HG03159 (cell line): ENCODE results near the gene GKN2.

Experiments used
- ATAC-seq: cut with Tn5 transposase; IDR thresholded peaks from one replicate; pipeline ENCODE4 v1.9.1; 2021; ENCODE audit warnings: mild to moderate bottlenecking, moderate library complexity; ENCODE audit not compliant: unreplicated experiment

The GKN2 gene, protein sequence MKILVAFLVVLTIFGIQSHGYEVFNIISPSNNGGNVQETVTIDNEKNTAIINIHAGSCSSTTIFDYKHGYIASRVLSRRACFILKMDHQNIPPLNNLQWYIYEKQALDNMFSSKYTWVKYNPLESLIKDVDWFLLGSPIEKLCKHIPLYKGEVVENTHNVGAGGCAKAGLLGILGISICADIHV

DNA sequence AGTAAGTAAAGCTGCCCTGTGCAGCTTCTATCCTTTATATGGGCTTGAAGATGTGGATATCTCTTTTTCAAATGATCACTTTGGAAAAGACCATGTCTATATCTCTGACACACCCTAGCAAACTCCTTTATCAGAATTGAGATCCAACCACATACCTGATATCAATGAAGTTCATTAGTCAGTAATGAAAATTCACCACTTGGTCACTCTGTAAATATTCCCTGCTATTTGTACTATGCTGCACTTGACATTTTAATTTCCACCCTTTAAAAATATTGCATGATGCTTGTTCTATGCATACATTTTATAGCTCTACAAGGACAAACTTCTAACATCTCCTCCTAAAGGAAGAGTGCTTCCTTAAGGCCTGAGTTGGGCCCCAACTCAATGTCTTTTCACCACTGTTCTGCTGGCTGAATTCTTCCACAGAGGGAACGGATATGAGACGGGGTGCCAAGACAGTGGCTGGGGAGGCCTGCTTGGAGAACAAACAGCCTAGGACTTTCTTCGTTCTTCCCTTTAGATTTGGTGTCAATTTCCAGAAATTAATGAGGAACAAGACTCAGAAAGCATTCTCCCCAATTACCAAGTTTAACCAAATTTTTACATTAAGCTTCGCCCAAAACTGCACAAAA is at the start of gene GKN2:
Gene GKN2 (minus strand): TSS at position 7 of the 635 bp plus-strand sequence. CDS start 32 bp downstream, outside the sequence.
- no peak for ATAC-seq

DNA sequence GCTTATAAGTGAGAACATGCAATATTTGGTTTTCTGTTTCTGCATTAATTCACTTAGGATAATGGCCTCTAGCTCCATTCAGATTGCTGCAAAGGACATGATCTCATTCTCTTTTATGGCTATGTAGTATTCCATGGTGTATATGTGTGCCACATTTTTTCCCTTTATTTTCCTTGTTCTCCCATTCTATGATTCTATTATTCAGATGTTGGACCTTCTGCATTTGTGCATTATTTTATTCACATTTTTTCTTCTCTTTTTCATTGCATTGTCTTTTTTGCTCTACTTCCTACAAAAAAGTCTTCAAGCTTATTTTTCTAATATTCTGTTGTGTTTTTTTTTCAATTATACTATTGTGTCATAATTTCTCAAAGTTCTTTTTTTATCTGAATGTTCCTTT is 49.2 kb upstream of the GKN2 start:
- ATAC-seq = no peak

DNA sequence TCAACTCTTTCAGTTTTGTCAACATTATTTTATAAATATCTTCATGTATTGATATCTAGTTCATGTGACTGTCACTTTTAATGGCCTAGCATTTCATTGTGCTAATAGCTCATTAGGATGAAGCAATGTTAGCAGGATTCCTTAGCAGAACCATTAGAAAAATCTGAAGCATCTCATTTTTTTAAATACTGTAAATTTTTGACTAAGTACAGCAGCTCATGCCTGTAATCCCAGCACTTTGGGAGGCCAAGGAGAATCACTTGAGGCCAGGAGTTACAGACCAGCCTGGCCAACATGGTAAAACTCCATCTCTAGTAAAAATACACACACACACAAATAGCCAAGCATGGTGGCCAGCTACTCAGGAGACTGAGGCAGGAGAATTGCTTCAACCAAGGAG is 44.7 kb upstream of the GKN2 start:
- ATAC-seq = no peak

DNA sequence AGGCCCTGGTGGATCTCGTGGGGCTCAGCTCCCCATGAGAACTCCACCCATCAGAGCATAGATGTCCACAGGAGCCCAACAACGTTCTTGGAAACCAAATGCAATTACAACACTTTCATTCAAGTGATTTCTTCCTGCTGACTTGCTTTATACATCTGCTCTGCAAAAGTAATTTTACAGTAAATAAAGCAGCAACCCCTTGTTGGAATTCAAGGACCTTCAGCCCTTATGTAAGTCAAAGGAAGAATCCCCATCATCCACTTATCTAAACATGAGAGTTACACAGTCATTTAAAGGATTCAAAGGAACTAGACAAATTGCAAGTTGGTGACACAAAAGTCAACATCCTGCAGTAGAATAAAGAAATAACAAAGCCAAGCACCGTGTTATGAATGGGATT is 43.2 kb upstream of the GKN2 start:
- no peak for ATAC-seq

DNA sequence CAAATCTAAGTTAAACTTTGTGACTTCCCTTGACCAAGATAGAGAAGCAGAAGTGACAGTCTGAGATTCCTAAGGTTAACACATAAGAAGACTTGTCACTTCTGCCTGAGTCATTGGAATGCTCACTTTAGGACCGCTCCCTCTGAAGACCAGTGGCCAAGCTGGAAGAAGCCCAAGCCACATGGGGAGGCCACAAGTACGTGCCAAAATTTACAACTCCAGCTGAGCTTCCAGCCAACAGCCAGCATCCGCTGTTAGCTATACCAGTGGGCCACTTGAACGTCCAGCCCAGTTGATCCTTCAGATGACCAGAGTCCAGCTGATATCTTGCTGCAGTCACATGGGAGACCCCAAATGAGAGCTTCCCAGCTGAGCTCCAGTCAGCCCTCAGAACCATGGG is 42.2 kb upstream of the GKN2 start:
- ATAC-seq = no peak

DNA sequence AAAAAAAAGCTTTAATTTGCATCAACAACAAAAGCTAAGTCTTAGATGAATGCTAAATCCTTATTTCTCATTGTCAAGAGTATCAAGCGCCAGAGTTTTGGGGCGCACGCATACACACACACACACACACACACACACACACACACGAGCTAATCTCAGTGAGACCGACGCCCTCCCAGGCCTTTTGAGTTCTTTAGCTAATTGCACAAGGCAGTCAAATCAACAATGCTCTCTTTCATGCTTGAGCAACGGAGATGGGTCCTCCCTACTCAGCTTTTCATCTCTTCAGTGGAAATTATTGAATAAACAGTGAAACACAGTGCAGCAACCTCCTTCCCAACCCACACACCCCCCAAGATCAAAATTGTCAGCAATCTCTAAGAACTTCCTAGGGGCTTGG is 41.0 kb upstream of the GKN2 start:
- ATAC-seq = no peak

DNA sequence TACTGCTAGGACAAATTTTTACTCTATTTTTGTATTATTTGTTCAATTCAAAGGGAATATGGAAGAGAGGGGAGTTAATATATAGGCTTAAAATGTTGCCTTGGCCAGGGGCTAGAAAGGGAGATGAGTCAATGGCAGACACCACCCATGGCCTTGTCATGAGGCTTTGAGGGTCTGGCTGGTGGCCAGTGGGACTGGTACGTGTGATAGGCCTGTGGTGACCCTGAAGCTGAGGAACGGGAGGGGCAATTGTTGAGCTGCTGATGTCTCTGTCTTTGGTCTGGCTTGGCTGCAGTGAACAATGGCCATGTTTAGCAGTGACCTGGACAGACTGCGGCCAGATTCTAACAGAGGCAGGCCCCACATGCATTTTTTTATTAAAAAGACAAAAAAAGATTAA is 40.2 kb upstream of the GKN2 start:
- no peak for ATAC-seq

DNA sequence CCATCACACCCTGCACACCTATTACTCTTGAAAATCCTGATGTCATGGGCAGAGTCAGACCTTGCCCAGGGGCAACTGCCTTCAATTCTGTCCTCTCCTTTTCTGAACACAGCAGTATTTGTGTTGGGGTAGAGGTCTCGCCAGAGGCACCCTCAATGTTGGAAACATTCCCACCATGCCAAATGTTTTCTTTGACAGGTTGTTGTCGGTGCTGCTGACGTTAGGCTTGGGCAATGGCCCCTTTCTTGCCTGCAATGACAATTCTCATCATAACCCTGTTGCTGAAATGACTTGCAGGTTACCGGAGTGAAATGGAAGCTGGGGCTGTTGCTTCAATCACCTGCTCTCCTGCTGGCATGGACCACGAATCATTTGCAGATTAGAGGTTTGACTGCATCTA is 39.6 kb upstream of the GKN2 start:
- no peak for ATAC-seq

DNA sequence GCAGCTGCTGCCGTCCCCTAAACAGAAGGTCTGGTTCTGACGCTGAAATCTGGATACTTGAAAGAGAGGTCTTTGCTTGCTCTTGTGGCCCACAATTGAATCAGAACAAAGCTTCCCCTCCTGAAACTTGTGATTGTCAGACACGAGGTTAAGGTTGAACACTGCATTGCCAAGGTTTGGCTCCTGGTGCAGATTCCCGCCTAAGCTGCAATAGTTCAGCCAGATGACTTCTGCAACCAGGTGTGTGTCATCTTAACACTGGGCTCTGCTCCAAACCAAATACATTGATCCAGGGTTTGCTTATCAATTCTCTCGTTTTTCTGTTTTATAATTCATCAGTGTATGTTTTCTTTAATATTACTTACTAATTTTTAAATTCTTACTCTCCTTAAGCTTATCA is 36.3 kb upstream of the GKN2 start:
- ATAC-seq = no peak

DNA sequence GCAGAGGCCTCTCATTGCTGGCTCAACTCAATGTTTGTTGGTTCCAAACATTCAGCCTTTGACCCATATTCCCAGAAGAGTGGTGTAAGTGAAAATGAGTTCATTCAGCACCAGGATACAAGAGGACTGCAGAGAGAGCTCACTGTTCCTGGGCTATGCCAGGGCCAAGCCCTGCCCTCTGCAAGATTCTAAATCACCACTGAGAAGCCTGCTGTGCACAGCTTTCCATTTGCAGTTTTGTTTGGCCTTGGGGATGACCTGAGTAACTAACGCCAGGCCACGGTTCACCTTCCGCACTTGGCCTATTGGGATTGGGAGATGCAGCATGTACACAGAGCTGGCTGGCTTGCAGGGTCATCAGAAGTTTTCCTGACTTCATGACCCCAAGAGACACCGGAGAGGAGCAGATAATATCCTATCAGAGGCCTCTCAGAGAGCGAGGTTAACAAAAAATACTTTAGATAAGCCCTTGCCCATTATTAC is 34.4 kb upstream of the GKN2 start:
- ATAC-seq = no peak

DNA sequence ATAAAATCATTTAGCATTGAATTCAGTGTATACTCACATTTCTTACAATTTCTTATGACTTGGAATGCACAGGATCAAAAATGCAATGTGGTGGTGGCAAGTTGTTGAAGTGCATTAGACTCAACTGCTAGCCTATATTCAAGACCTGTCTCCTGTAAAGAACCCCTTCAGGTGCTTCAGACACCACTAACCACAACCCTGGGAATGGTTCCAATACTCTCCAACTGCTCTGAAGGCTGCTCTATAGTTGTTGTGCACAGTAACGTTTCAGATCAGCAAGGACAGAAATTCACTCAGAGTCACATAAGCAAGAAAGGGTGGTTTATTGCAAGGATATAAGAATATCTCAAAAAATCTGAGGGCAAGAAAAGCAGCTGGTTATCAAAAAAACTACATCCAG is 28.3 kb upstream of the GKN2 start:
- ATAC-seq = no peak

DNA sequence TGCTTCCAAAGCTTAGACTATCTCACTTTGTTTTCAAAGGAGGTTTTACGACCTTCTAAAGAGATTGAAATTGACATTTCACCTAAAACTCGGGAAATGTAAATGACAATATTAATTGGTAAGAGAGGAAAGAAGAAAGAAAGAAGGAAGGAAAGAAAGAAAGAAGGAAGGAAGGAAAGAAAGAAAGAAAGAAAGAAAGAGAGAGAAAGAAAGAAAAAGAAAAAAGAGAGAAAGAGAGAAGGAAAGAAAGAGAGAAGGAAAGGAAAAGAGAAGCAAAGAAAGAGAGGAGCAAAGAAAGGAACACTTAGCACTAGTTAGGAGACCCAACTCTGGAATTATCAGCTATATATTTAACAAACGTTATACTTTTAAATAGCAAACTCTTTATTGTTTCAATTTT is 25.4 kb upstream of the GKN2 start:
- ATAC-seq = no peak

DNA sequence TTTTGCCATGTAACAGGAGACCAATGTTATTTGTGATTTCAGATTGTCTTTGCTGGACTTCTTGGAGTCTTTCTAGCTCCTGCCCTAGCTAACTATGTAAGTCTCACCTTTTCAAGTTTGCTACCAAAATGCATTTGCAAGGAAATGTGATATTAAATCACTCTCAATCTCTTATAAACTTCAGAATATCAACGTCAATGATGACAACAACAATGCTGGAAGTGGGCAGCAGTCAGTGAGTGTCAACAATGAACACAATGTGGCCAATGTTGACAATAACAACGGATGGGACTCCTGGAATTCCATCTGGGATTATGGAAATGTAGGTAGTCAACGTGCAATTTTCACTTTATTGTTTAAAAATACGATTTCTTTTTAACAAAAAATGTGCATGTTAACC is 24.8 kb upstream of the GKN2 start:
- no peak for ATAC-seq

DNA sequence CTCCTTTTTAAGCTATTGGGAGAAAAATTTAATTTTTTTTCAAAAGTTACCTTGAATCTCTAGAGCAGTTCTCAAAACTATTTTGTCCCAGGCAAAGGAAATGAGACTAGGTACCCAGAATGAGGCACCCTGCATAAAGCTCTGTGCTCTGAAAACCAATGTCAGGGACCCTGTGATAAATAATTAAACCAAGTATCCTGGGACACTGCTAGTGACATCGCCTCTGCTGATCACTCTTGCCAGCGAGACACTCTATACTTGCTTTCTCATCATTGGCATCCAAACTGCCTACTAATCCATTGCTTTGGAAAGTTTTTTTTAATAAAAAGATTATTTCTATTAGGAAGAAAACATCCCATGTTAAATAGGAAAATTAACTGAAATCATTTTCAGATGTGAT is 23.2 kb upstream of the GKN2 start:
- no peak for ATAC-seq

DNA sequence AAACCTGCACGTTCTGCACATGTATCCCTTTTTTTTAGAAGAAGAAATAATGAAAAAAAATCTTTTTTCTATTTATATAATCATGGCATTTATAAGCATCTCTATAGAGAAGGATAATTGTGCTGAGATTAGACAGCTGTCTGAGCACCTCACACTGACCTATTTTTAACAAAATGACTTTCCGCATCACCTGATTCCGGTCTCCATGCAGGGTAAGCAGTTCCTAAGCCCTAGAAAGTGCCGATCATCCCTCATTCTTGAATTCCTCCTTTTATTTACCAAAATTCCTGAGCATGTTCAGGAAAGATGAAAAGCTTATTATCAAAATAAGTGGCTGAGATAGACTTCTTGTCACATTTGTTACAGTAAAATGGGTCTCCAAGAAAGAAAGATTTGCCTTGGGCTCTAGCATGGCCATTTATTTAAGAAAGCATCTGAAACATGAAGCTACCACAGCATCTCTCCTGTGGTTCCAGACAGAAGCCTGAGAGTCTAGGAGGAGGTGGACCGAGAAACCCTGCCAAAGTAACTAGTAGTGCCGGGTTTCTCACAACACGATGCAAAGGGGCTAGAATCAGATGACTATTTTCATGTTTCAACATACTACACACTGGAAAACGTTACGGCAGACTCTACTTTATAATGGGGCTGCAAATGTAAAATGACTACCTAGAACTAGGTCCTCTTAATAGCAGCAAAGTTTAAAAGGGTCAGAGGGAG is 22.4 kb upstream of the GKN2 start:
- no peak for ATAC-seq

DNA sequence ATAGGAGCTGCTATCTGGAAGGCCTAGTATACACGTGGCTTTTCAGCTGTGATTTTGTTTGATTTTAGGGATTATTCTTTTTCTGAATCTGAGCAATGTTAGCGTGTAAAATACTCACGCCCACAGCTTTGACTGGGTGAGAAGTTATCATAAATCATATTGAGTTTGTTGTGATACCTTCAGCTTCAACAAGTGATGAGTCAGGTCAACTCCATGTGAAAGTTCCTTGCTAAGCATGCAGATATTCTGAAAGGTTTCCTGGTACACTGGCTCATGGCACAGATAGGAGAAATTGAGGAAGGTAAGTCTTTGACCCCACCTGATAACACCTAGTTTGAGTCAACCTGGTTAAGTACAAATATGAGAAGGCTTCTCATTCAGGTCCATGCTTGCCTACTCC is 21.6 kb upstream of the GKN2 start, which contains the start of gene GKN1:
Gene GKN1 (plus strand): TSS at position 386 of the 400 bp plus-strand sequence. CDS start 42 bp downstream, outside the sequence.
- no peak for ATAC-seq

DNA sequence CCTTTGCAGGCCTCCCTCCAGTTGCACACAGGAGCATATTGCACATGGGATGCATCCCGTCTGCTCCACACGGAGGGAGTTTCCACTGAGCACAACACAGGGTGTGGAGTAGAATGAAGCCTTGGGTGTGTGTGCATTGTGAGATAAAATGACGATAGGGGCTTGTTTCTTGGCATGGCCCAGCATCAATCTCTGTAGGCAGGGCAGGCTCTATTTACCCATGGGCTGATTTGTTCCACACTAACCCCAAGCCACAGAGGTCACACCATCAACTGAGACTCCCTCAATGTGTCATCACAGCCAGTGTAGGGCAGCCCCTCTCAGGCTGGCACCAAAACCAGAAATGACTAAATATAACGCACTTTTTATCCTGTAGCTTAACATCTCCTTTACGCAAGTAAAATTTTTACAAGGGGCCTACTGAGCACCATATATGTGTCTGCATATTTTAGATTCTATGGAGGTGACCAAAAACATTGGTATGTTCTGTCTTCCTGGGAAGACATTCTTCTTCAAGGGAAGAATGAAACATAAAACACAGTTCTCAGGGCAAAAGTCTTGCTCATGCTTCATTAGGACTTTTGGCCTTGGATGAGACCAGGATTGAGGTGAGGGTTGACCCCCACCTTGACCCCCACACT is 19.0 kb upstream of the GKN2 start:
- no peak for ATAC-seq

DNA sequence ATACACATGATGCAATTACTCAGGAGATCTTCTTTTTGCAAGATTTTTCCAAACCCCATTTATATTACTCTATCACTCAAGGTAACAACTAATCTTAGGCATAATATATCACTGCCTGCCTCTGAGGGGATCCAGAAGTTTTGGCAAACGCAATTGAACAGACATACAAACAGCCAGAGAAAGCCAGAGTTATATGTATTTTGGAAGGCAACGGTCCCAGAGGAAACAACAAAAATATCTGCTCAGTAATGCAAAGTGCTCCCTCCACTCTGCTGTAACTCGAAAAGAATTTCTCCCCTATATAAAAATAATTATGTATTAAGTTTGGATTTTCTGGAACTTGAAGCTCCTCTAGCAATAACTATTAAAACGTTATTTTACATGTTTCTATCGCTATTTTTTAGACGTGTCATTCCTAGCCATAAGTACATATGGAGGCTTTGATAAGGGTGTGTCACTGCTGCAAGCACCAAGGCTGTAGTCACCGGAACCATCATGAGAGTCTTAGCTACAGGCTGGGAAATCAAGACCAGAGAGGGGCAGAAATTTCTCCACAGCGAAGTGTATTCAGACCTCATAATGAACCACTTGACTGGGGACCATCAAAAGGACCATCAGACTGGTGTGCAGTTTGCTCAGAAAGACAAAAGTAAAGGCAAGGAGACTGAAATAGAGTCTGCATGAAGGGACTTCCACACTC is 18.0 kb upstream of the GKN2 start:
- ATAC-seq = no peak

DNA sequence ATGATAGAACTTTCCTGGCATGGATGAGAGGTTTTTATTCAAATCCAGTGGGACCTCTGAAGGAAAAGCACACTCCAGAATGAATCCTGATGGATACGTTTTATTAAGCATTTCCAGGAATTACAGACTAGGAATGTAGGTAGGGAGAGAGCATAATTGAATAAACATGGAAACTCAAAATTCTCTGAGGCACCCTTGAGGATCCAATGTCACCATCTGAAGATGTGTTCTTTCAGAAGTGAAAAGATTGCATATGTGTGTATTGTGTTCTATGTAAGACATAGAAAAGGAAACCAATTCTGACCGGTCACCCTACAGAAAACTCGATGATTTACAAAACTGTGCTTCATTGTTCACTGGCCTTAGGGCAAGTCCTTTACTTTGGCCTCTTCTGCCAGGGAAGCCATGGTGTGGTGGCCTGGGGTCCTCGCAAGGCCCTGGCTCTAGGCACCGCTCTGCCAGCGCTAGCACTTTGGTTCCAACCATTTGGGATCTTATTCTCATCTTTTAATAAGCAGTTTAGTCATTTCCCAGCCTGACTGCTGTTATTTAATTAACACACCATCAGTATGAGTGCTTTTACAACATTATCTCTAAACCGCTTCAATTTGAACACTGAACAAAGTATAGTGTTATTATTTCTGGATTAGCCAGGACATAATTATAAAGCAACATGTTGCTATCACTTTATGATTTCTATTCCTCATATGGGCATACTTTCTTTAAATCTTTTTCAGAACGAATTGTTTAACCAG is 17.2 kb upstream of the GKN2 start:
- no peak for ATAC-seq

DNA sequence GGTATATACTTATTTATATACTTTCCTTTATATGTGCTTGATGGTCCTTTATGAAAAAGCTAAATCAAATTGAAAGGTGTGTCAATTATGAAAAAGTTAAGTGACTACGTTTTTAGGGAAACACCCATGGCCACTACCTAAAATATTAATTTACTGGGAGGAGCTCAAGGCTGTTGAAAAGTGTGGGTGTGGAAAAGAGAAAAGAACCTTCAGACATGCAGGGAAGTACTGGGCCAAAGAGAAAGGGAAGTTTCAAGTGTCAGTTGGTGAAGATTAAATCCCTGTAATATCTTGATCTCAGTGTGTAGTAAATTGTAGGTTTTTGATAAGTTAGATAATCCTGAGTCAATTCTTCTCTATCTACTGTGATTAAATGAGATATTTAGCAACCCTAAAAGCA is 15.5 kb upstream of the GKN2 start:
- no peak for ATAC-seq
